ENCODE measurements around the gene BBS1.
"Not testable (repeated sequence)": the region's sequence is repeated elsewhere in the genome, so short reads cannot be mapped to it uniquely, and the experiment has no call there.

- TF ChIP-seq CTCF, POLR2A, POLR2AphosphoS5 (IDR thresholded peaks at IDR 0.05): not testable (repeated sequence)
Measured at GRCh38 chr11:66582565-66583147, 72.2 kb downstream of the BBS1 start.

All from breast epithelium (tissue), 3 donors.